HG02884 (cell line): ENCODE data around the gene LRRC8A.

ENCODE experiments used
- ATAC-seq: cut with Tn5 transposase; IDR thresholded peaks from one replicate; pipeline ENCODE4 v1.9.1; 2021; ENCODE audit warnings: mild to moderate bottlenecking, moderate library complexity; ENCODE audit not compliant: unreplicated experiment

The LRRC8A gene

DNA sequence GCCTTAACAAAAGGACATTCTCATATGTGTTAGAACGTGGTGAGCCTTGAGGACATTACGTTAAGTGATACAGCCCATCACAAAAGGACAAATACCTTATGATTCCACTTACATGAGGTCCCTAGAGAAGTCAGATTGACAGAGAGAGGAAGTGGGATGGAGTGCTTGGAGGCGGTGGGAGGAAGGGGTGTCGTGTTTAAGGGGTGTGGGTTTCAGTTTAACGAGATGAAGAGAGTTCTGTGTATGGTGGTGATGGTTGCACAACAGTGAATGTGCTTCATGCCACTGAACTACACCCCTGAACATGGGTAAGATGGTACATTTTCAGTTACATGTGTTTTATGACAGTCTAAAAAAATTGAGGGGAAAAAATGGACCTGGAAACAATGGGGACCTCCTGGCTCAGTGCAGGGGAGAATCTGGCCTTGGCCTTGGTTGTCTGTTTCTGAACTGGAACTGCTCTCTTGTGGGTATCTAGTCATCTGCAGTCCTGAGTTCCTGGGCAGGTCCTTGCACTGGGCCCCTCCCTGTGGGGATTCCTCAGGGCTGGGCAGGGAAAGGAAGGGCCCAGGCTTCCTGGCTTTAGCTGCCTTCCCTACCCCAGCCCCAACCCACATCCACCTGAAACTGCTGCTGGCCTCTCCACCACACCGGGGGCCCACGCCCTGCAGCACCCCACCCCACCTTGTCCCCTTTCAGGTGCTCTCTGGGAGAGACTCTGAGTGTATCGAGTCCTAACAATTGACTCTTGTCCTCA is 17.8 kb downstream of the LRRC8A start:
- ATAC-seq = no peak

DNA sequence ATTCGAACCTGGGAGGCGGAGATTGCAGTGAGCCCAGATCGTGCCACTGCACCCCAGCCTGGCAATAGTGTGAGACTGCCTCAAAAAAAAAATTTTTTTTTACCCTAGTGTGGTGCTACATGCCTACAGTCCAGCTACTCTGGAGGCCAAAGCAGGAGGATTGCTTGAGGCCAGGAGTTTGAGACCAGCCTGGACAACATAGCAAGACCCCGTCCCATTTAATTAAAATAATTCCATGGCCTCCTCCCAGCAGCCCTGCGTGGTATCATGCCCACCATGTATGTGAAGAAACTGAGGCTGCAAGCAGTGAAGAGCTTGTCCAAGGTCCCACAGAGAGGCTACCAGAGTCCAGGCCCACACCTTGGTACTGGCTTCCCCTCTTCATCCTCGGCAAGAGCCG is 19.4 kb downstream of the LRRC8A start:
- no peak for ATAC-seq

DNA sequence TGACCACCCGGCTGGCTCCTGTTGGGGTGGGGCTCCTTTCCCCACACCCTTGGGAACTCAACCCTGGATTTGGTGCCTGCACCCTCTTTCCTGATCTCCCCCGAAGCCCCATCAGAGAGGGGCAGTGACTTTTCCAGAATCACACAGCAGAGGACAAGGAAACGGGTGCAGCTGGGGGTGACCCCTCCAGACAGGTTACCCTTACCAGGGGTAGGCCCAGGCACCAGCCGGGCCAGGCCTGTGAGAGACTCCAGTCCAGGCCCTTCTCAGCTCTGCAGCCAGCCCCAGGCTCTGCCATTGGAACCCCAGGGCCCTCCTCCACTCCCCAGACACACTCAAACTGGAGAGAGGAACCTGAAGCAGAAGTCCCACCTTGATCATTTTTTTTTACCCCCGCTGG is 19.9 kb downstream of the LRRC8A start:
- ATAC-seq = no peak

DNA sequence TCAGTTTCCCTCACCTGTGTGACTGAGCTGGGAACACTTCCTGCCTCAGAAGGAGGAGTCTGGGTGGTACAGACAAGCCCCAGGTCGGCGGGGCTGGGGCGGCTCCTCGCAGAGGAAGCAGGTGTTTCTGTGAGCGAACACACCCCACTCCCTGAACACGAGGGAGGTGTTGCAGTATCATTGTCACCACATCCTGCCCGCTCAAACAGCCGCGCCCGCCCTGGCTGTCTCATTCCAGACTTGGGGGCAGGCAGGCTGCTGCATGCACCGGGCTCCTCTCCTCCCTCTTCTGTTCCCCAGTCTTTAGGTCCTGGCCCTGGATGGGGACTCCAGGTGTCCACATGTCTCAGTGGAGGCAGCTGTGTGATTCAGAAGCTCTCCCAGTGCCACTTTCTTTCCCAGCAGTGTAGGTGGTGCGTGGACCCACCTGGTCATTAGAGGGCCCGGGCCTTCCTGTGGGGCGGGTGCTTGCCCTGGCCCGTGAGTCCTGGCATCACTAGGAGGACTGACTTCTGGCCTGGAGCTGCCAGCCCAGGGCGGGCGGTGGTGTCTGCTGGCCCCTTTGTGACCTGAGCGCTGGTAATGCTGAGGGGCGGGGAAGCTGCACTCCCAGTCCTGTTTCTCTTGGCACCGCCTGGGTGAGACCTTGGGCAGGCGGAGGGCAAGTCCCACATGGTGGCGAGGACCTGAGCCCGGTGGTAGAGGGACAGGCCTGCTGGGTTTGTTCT is 20.6 kb downstream of the LRRC8A start:
- peak; percentile 69 for ATAC-seq

DNA sequence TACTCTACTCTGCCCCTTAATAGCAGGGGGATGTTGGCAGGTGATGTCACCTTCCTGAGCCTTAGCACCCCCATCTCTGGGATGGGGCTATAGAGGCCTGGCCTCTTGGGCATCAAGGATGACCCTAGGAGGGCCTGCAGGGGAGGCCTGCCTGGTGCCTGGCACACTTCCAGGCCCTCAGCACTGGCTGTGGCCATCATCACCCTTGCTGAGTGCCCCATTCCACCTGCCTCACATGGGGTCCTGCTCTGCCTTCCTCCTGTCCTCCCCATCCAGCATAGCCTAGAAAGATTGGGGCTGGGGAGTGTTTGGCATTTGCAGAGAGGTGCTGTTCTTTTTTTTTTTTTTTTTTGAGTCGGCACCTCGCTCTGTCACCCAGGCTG is 21.1 kb downstream of the LRRC8A start:
- no peak for ATAC-seq

DNA sequence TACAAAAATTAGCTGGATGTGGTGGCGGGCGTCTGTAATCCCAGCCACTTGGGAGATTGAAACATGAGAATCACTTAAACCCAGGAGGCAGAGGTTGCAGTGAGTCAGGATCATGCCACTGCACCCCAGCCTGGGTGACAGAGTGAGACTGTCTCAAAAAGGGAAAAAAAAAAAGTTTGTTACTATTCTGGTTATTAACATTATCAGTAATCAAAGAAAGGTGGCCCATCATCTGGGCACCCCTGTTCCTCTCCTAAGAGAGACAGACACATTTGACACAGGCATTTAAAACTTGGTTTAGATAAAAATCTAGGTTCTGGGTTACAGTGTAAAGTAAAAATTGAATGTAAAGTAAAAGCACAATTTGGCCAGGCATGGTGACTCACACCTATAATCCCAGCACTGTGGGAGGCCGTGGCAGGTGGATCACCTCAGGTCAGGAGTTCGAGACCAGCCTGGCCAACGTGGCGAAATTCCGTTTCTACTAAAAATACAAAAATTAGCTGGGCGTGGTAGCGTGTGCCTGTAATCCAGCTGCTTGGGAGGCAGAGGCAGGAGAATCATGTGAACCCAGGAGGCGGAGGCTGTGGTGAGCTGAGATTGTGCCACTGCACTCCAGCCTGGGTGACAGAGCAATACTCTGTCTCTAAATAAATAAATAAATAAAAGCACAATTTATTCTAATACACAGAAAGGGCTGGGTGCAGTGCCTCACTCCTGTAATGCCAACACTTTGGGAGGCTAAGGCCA is 22.1 kb downstream of the LRRC8A start:
- no peak for ATAC-seq

DNA sequence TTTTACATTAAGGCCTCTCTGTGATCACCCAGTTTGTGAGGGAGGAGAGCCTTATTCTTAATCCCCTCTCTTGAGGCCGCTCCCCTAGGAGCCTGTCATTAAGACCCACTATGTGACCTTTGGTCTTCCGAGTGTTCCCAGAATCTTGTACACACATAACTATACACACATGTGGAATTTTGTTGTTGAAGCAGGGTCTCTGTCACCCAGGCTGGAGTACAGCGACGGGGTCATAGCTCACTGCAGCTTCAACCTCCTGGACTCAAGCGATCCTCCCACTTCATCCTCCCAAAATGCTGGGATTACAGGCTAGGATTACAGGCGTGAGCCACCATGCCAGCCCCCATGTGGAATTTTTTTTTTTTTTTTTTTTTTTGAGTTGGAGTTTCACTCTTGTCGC is 24.0 kb downstream of the LRRC8A start:
- ATAC-seq = no peak

DNA sequence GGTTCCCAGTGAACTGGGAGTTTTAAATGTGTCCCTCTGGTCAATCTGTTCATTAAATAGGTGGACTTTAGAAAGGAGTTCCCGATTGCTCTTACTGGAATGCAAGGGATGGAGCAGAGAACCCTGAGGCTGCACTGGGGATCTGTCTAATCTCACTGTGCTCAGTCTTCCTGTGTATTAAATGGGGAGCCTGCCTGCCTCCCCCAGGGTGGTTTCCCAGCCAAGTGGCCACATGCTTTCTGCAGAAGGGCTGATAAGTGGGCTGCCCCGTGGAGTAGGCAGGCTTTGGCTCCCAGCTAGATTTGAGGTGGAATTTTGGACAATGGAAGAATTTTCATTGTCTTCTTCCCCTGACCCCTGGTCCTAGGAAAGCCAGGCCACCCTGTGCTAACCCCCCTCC is 24.8 kb downstream of the LRRC8A start:
- no peak for ATAC-seq

DNA sequence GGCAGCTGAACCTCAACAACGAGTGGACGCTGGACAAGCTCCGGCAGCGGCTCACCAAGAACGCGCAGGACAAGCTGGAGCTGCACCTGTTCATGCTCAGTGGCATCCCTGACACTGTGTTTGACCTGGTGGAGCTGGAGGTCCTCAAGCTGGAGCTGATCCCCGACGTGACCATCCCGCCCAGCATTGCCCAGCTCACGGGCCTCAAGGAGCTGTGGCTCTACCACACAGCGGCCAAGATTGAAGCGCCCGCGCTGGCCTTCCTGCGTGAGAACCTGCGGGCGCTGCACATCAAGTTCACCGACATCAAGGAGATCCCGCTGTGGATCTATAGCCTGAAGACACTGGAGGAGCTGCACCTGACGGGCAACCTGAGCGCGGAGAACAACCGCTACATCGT is 26.4 kb downstream of the LRRC8A start:
- no peak for ATAC-seq

DNA sequence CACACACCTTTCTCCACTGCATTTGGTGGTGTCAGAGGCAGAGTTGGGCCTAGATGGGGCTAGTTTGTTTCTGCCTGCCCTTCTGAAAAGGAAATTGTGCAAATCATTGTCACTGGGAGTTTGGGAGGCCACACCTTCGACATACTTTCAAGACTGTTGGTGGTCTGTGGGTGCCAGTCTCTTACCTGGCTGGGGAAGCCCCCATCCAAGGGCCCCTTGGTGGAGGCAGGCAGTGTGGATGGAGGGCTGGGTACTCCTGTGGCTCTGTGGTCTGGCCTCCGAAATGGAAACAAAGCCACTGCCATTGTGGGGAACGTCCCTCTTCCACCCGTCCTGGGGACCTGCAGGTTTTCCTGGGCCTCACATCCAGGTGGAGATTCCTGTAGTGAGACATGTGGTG is 27.9 kb downstream of the LRRC8A start:
- no peak for ATAC-seq

DNA sequence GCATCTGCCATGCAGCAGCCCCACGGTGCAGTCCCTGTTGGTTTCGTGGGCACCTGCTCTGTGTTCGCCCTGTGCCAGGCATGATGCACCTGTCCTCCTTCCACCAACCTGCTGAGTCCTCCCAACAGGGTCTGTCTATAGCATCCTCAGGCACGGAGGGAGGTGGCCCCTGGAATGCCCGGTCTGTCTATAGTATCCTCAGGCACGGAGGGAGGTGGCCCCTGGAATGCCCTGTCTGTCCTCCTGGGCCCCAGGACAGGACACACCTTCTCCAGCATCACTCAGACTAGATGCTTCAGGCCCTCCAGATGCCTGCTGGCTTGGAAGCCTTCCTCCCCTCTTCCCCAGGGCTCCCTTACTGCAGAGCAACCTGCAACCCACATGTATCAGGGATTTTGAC is 29.0 kb downstream of the LRRC8A start:
- ATAC-seq = no peak

DNA sequence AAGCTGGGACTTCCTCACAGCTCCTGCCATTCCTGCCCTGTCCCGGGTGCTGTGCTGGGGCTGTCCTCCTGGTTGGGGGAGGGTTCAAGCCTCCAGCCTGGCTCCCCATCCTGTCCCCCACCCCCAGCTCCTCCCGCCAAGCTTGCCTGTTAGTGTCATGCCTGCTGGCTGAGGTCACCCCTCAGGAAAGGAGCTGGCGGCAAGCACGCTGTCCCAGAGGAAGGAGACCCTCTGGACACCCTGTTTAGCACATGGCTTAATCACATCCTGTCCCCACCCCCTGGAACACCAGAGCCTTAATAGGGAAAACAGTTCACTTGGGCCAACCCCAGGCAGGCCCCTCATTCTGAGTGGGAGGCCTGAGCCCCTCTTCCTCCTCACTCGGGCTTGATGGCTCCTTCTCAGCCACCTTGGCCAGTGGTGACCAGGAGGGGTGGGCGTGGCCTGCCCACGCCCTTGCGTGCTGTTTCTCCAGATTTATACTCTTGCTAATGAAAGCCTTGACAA is 29.6 kb downstream of the LRRC8A start:
- ATAC-seq = no peak

DNA sequence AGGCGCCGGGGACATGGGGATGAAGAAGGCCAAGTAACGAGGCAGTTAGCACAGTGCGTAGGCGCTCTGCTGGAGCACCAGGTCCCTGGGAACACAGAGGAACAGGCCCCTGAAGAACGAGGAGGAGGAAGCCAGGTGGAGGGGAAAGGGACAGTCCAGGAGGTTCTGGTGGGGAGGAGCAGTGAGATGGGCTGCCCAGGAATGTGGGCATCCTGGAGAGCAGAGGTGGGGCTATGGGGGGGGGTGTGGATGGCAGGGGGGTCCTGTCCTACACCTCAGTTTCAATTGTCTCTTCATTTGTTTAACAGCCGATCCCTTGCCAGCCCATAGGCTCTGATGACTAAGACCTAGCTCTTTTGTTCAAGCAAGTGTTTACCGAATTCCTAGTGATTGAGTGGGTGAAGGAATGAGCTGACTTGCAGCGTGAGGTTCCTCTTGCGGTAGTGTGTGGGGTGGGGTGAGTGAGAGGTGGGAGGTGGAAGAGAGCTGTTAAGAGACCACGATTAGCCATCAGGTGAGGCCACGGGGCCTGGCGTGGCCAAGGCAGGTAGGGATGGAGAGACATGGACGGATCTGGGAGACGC is 30.4 kb downstream of the LRRC8A start:
- no peak for ATAC-seq

DNA sequence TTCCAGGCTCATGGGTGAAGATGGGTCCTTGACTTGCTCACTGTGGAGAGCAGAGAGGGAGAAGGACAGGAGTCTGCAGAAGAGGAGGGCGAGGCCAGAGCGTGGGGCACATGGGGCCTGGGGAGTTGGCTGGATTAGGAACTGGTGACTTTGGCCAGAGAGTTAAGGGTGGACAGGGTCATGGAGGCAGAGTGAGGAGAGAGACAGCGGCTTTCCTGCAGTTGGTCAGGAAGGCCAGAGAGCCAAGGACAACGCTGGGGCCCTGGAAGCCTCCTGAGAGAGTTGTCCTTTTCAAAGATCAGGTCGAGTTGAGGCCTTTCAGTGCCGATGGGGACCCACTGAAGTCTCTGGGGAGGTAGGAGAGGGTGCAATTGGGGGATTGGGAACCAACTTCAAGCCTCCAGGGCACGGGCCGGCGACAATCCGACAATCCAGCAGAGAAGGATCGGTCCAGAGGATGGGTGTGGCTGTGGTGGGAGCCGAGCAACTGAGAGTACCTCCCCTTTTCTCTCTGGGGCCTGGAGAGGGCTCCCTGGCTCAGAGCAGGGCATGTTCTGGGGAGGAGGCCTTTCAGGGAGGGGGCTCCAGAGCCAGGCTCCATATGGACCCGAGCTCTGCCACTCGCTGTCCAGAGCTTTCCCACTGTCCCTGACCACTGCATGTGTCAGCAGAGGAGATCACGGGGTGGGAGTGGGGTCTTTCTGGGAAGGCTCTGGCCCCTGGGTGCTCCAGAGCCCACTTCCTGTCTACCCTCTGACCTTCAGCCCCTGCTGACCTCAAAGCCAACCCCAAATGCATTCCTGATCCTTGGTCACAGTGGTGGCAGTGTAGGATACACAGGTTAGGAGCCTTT is 31.3 kb downstream of the LRRC8A start:
- ATAC-seq = no peak

DNA sequence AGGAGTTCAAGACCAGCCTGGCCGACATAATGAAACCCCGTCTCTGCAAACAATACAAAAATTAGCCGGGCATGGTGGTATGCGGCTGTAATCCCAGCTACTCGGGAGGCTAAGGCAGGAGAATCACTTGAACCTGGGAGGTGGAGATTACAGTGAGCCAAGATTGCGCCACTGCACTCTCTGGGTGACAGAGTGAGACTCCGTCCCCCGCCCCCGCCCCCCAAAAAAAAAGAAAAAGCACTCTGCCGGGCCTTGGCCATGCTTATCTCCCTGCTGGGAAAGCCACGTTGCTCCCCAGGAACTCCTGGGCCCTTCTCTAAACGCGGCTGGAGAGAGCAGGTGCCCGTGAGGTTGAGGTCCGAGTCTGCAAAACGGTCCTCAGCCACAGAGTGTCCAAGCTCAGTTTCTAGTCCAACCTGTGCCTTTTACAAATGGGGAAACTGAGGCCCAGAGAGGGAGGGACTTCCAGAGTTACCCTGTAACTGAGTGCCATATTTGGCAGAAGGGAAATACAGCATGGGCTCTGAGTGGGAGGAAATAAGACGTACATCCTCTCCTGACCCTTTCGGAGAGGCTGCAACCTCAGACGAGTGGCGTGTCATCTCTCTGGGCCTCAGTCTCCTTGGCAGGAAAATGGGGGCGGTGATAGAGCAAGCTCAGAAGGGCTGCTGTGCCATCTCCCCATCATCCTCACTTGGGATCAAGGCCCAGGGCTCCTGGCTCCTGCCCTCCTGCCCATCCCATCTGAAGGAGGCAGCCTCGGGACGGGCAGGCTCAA is 32.3 kb downstream of the LRRC8A start:
- no peak for ATAC-seq

DNA sequence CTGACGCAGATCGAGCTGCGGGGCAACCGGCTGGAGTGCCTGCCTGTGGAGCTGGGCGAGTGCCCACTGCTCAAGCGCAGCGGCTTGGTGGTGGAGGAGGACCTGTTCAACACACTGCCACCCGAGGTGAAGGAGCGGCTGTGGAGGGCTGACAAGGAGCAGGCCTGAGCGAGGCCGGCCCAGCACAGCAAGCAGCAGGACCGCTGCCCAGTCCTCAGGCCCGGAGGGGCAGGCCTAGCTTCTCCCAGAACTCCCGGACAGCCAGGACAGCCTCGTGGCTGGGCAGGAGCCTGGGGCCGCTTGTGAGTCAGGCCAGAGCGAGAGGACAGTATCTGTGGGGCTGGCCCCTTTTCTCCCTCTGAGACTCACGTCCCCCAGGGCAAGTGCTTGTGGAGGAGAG is 34.3 kb downstream of the LRRC8A start:
- ATAC-seq = no peak

DNA sequence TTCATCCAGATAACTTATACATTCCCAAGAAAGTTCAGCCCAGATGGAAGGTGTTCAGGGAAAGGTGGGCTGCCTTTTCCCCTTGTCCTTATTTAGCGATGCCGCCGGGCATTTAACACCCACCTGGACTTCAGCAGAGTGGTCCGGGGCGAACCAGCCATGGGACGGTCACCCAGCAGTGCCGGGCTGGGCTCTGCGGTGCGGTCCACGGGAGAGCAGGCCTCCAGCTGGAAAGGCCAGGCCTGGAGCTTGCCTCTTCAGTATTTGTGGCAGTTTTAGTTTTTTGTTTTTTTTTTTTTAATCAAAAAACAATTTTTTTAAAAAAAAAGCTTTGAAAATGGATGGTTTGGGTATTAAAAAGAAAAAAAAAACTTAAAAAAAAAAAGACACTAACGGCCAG is 34.8 kb downstream of the LRRC8A start:
- no peak for ATAC-seq

DNA sequence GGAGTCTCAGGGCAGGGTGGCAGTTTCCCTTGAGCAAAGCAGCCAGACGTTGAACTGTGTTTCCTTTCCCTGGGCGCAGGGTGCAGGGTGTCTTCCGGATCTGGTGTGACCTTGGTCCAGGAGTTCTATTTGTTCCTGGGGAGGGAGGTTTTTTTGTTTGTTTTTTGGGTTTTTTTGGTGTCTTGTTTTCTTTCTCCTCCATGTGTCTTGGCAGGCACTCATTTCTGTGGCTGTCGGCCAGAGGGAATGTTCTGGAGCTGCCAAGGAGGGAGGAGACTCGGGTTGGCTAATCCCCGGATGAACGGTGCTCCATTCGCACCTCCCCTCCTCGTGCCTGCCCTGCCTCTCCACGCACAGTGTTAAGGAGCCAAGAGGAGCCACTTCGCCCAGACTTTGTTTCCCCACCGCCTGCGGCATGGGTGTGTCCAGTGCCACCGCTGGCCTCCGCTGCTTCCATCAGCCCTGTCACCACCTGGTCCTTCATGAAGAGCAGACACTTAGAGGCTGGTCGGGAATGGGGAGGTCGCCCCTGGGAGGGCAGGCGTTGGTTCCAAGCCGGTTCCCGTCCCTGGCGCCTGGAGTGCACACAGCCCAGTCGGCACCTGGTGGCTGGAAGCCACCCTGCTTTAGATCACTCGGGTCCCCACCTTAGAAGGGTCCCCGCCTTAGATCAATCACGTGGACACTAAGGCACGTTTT is 35.4 kb downstream of the LRRC8A start:
- no peak for ATAC-seq

DNA sequence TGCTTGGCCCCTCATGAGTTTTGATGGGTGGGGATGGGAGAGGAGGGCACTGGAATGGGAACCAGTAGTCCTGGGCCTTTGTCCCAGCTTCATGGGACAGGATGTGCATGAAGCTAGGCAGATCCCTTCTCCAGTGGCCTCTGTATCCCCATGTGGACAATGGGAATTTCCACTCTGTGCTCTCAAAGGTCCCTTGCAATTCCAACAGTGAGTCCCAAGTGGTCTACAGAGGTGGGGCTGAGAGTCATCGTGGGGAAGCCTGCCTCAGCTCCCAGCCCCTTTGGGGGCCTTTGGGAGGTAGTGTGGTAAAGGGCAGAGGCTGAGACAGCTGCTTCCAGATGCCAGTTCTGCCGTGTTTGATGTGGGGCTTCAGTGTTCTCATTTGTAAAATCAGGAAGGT is 37.0 kb downstream of the LRRC8A start:
- ATAC-seq = no peak
